ENCODE data around the gene GALNT2.

- TF ChIP-seq CTCF (conservative IDR thresholded peaks at IDR 0.05; ENCODE audit: low read depth, low read length) (no peak), RCOR1 (IDR thresholded peaks at IDR 0.05; ENCODE audit: insufficient replicate concordance, low read length) (no peak), RAD21 (IDR thresholded peaks at IDR 0.05; ENCODE audit: low read length) (no peak), MXI1 (IDR thresholded peaks at IDR 0.05; ENCODE audit: borderline replicate concordance, low read depth, low read length) (no peak), POLR2A (IDR thresholded peaks at IDR 0.05; ENCODE audit: low read depth, low read length) (no peak), RFX5 (IDR thresholded peaks at IDR 0.05; ENCODE audit: low read depth, low read length) (no peak), SMC3 (IDR thresholded peaks at IDR 0.05; ENCODE audit: low read depth, low read length) (no peak), MAZ (IDR thresholded peaks at IDR 0.05; ENCODE audit: borderline replicate concordance, low read depth, low read length) (no peak), CEBPB (IDR thresholded peaks at IDR 0.05; ENCODE audit: low read depth, low read length) (no peak)
Measured at GRCh38 chr1:230317823-230318819, 251.1 kb downstream of the GALNT2 start.

Data from IMR-90 (cell line).